H9 (cell line): ENCODE measurements around the gene MNX1. TPM values are rescaled to one million over a fixed set of nuclear protein-coding genes. Genes with fewer than 3 reads are reported as not detected.
A peak's percentile ranks its signal among the peaks of the same experiment; 100 is the strongest.

Experiments used
- DNase-seq: peaks from one replicate; pipeline ENCODE4 v3.0.0-alpha.2; 2017
- H2AFZ ChIP-seq: one replicate; pipeline ENCODE4 v1.6.1; 2013; ENCODE audit warnings: mild to moderate bottlenecking, low read length, control low read depth, moderate library complexity
- H2AK5ac ChIP-seq: 2 replicates; pipeline ENCODE4 v1.6.1; 2013; ENCODE audit warnings: low read length, control low read depth, mixed read lengths; ENCODE audit not compliant: insufficient read length
- H2BK120ac ChIP-seq: one replicate; pipeline ENCODE4 v1.6.1; 2013; ENCODE audit warnings: low read depth, mild to moderate bottlenecking, low read length, control low read depth, inconsistent platforms; ENCODE audit not compliant: poor library complexity, severe bottlenecking
- H2BK12ac ChIP-seq: 2 replicates; pipeline ENCODE4 v1.6.1; 2013; ENCODE audit warnings: low read length, control low read depth, mixed read lengths, low read depth; ENCODE audit not compliant: insufficient read length
- H2BK15ac ChIP-seq: 2 replicates; pipeline ENCODE4 v1.6.1; 2013; ENCODE audit warnings: low read depth, low read length, control low read depth
- H2BK20ac ChIP-seq: one replicate; pipeline ENCODE4 v1.6.1; 2013; ENCODE audit warnings: low read depth, mild to moderate bottlenecking, low read length, control low read depth, inconsistent platforms; ENCODE audit not compliant: poor library complexity, severe bottlenecking
- H2BK5ac ChIP-seq: 2 replicates; pipeline ENCODE4 v1.6.1; 2013; ENCODE audit warnings: low read length, control low read depth, mixed read lengths; ENCODE audit not compliant: insufficient read length
- H3K14ac ChIP-seq: 2 replicates; pipeline ENCODE4 v1.6.1; 2013; ENCODE audit warnings: low read length, control low read depth; ENCODE audit not compliant: insufficient read depth
- H3K18ac ChIP-seq: 2 replicates; pipeline ENCODE4 v1.6.1; 2013; ENCODE audit warnings: low read depth, mild to moderate bottlenecking, mixed read lengths, low read length, control low read depth; ENCODE audit not compliant: insufficient read length
- H3K23ac ChIP-seq: 2 replicates; pipeline ENCODE4 v1.6.1; 2013; ENCODE audit warnings: low read length, control low read depth, mixed read lengths, low read depth; ENCODE audit not compliant: insufficient read length
- H3K23me2 ChIP-seq: 2 replicates; pipeline ENCODE4 v1.6.1; 2013; ENCODE audit warnings: low read depth, mild to moderate bottlenecking, mixed read lengths, low read length, control low read depth; ENCODE audit not compliant: insufficient read length, poor library complexity, severe bottlenecking
- H3K27ac ChIP-seq: 2 replicates; pipeline ENCODE4 v1.5.1; 2013; ENCODE audit warnings: low read length, control low read depth, mixed read lengths, low read depth; ENCODE audit not compliant: insufficient read length
- H3K27me3 ChIP-seq: 2 replicates; pipeline ENCODE4 v1.6.1; 2013; ENCODE audit warnings: low read length, control low read depth, inconsistent platforms; ENCODE audit not compliant: insufficient read depth
- H3K4ac ChIP-seq: 2 replicates; pipeline ENCODE4 v1.6.1; 2013; ENCODE audit warnings: low read depth, mild to moderate bottlenecking, control low read depth, inconsistent platforms, low read length, moderate library complexity
- H3K4me1 ChIP-seq: 2 replicates; pipeline ENCODE4 v1.6.1; 2013; ENCODE audit warnings: low read length, control low read depth, inconsistent platforms; ENCODE audit not compliant: insufficient read depth
- H3K4me2 ChIP-seq: 2 replicates; pipeline ENCODE4 v1.6.1; 2013; ENCODE audit warnings: low read length, control low read depth, mixed read lengths; ENCODE audit not compliant: insufficient read length, insufficient read depth
- H3K56ac ChIP-seq: 2 replicates; pipeline ENCODE4 v1.6.1; 2013; ENCODE audit warnings: low read depth, mild to moderate bottlenecking, mixed read lengths, low read length, control low read depth; ENCODE audit not compliant: insufficient read length
- H3K79me1 ChIP-seq: 2 replicates; pipeline ENCODE4 v1.6.1; 2013; ENCODE audit warnings: low read depth, mild to moderate bottlenecking, moderate library complexity, low read length, control low read depth, inconsistent platforms; ENCODE audit not compliant: insufficient read depth, poor library complexity, severe bottlenecking
- H3K79me2 ChIP-seq: 2 replicates; pipeline ENCODE4 v1.6.1; 2013; ENCODE audit warnings: low read length, control low read depth, inconsistent platforms; ENCODE audit not compliant: insufficient read depth
- H3K9ac ChIP-seq: 2 replicates; pipeline ENCODE4 v1.6.1; 2013; ENCODE audit warnings: low read length, control low read depth, mixed read lengths; ENCODE audit not compliant: insufficient read length; ENCODE audit errors: extremely low read depth
- H3K9me3 ChIP-seq: one replicate; pipeline ENCODE4 v1.6.1; 2013; ENCODE audit warnings: low read depth, low read length, inconsistent platforms; ENCODE audit not compliant: control insufficient read depth
- H3T11ph ChIP-seq: one replicate; pipeline ENCODE4 v1.6.1; 2013; ENCODE audit warnings: mild to moderate bottlenecking, low read length, control low read depth, inconsistent platforms
- H4K20me1 ChIP-seq: one replicate; pipeline ENCODE4 v1.6.1; 2013; ENCODE audit not compliant: control insufficient read depth, insufficient read length, insufficient read depth
- H4K5ac ChIP-seq: 2 replicates; pipeline ENCODE4 v1.6.1; 2013; ENCODE audit warnings: low read depth, mild to moderate bottlenecking, mixed read lengths, low read length, control low read depth; ENCODE audit not compliant: insufficient read length
- H4K8ac ChIP-seq: replicated peaks from 2 replicates; pipeline ENCODE4 v1.6.1; 2013; ENCODE audit warnings: low read length, control low read depth, mixed read lengths, low read depth; ENCODE audit not compliant: insufficient read length
- H4K91ac ChIP-seq: 2 replicates; pipeline ENCODE4 v1.6.1; 2013; ENCODE audit warnings: low read depth, mild to moderate bottlenecking, moderate library complexity, mixed read lengths, low read length, control low read depth; ENCODE audit not compliant: insufficient read length
- H3K27ac Mint-ChIP-seq, 3 experiments: 2 replicates in 2 of 3; 3 replicates in 1 of 3; pipeline ENCODE4 v1.8.0; 2020 to 2021; ENCODE audit warnings: mixed read lengths in 3 of 3, mild to moderate bottlenecking in 1 of 3, moderate library complexity in 1 of 3
- H3K27me3 Mint-ChIP-seq: 2 replicates; pipeline ENCODE4 v1.8.0; 2021; ENCODE audit warnings: low read depth, mild to moderate bottlenecking, moderate library complexity, mixed read lengths
- H3K36me3 Mint-ChIP-seq, 3 experiments: 2 replicates in 2 of 3; 3 replicates in 1 of 3; pipeline ENCODE4 v1.8.0; 2020 to 2021; ENCODE audit warnings: low read depth in 3 of 3, mixed read lengths in 3 of 3; ENCODE audit not compliant: insufficient read depth in 1 of 3
- H3K4me1 Mint-ChIP-seq, 2 experiments: 2 replicates each; pipeline ENCODE4 v1.8.0; 2020; ENCODE audit warnings: mixed read lengths in 2 of 2
- H3K4me3 Mint-ChIP-seq, 2 experiments: 2 replicates in 1 of 2; 3 replicates in 1 of 2; pipeline ENCODE4 v1.8.0; 2020 to 2021; ENCODE audit warnings: mild to moderate bottlenecking in 2 of 2, mixed read lengths in 2 of 2, moderate library complexity in 1 of 2
- H3K9me3 Mint-ChIP-seq, 2 experiments: 2 replicates in 1 of 2; 3 replicates in 1 of 2; pipeline ENCODE4 v1.8.0; 2020; ENCODE audit warnings: mild to moderate bottlenecking in 2 of 2, mixed read lengths in 2 of 2, moderate library complexity in 1 of 2
- WGBS: extraction: QIAGEN DNeasy Blood & Tissue Kit; methylation state at CpG from one replicate; pipeline ENCODE4 v1.1.7; 2013; ENCODE audit warnings: missing lambda C conversion rate, low lambda C conversion rate, mixed read lengths; ENCODE audit not compliant: insufficient read length; ENCODE audit errors: extremely low coverage; 5-methylcytosine and 5-hydroxymethylcytosine counted together
- total RNA-seq: library from RNA; stranded (reverse); gene quantifications from 2 replicates; pipeline ENCODE4 v1.2.1, GENCODE V29; 2021
- TF ChIP-seq, protein P1 (sequence below): fragments of 200-600 bp; sonication (generic); conservative IDR thresholded peaks from 3 replicates; pipeline ENCODE4 v1.8.0; 2021; ENCODE audit warnings: antibody characterized with exemption, mild to moderate bottlenecking

MNX1 gene
- total RNA-seq, 1 experiment from 2014 or later, result not detected

DNA sequence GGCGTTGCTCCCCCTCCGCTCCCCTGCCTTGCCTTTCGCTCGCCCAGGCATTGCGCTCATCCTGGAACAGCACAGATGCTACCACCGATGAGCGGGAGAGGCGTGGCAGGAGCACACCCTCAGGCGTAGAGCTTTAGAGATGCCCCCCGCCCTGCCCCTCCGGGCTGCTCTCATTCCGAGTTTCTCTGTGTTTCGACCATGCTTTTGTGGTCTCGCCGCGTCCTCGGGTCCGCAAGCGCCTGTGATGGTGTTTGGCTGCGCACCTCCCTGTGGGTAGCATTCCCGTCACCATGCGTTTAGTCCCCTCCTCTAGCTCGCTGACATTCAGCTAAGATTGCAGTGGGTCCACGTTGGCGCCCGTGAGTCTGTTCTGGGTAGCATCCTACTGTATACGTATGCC lies 42.3 kb downstream of the MNX1 start:
- H3K27me3 ChIP-seq, result no peaks in the 10 kb centered on the region
- no peak overlapping the region for H3T11ph ChIP-seq
- no peaks in the 10 kb centered on the region for H3K23me2 ChIP-seq
- H3K27ac ChIP-seq, result no peak overlapping the region
- H3K4me1 Mint-ChIP-seq, result no peaks in the 10 kb centered on the region
- no peak overlapping the region for H3K18ac ChIP-seq
- DNase-seq, result no peak
- H3K9me3 Mint-ChIP-seq, result no peaks in the 10 kb centered on the region
- no peak overlapping the region for H3K9ac ChIP-seq
- no peaks in the 10 kb centered on the region for H3K4me1 ChIP-seq
- H3K79me2 ChIP-seq, result no peaks in the 10 kb centered on the region; the same call in 1 of the 2 replicates
- no peaks in the 10 kb centered on the region for H3K79me1 ChIP-seq
- H4K91ac ChIP-seq, result no peak overlapping the region
- no peak overlapping the region for H3K56ac ChIP-seq
- TF ChIP-seq, protein P1, sequence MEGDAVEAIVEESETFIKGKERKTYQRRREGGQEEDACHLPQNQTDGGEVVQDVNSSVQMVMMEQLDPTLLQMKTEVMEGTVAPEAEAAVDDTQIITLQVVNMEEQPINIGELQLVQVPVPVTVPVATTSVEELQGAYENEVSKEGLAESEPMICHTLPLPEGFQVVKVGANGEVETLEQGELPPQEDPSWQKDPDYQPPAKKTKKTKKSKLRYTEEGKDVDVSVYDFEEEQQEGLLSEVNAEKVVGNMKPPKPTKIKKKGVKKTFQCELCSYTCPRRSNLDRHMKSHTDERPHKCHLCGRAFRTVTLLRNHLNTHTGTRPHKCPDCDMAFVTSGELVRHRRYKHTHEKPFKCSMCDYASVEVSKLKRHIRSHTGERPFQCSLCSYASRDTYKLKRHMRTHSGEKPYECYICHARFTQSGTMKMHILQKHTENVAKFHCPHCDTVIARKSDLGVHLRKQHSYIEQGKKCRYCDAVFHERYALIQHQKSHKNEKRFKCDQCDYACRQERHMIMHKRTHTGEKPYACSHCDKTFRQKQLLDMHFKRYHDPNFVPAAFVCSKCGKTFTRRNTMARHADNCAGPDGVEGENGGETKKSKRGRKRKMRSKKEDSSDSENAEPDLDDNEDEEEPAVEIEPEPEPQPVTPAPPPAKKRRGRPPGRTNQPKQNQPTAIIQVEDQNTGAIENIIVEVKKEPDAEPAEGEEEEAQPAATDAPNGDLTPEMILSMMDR, result no peak
- no peaks in the 10 kb centered on the region for H3K27me3 Mint-ChIP-seq
- no peaks in the 10 kb centered on the region for H3K9me3 ChIP-seq
- no peak overlapping the region for H3K4ac ChIP-seq
- H3K23ac ChIP-seq, result no peak overlapping the region
- H4K5ac ChIP-seq, result no peak overlapping the region
- H3K27ac Mint-ChIP-seq, result no peak overlapping the region; a peak in 1 of 7 replicates
- H3K4me2 ChIP-seq, result no peak overlapping the region
- H2BK20ac ChIP-seq, result no peak overlapping the region
- WGBS, result no CpG with 5 or more reads among the region's 27 CpGs
- no peak overlapping the region for H3K4me3 Mint-ChIP-seq
- H4K8ac ChIP-seq, result no peak overlapping the region
- no peak overlapping the region for H2BK12ac ChIP-seq
- H2BK5ac ChIP-seq, result peak overlapping the region; percentile 26
- no peak overlapping the region for H2AFZ ChIP-seq
- H3K36me3 Mint-ChIP-seq, result peaks cover 33 to 82% (median 78%) of the 10 kb centered on the region in 3 experiments; a peak in 6 of 7 replicates
- no peak overlapping the region for H2AK5ac ChIP-seq
- no peak overlapping the region for H3K14ac ChIP-seq
- H2BK120ac ChIP-seq, result no peak overlapping the region
- no peaks in the 10 kb centered on the region for H4K20me1 ChIP-seq
- H2BK15ac ChIP-seq, result no peak overlapping the region
